ENCODE results near the gene ETFA. TPM values are rescaled to one million over a fixed set of nuclear protein-coding genes. Genes with fewer than 3 reads are reported as not detected.

Gene ETFA
- total RNA-seq, 3 donors from 2014 or later: 172 to 286 (median 213) TPM

DNA sequence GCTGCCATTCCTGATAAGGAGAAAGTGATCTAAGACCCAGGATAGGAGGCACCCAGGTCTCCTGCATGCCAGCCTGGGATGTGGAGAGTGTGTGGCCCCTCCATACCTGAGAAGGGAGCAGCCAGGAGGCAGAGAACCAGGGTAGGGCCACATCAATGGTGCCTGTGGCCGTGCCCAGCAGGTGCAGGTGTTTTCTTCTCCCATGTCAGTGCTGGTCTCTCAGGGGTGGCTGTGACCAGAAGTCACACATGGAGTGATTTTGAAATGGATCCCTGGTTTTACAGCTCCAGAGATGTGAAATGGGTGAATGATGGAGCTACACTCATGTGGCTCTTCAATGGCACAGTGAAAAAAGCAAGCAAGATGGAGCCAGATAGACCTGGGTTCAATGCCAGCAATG lies 22.0 kb upstream of the ETFA start:
- intact Hi-C loops (cut with DNase I, micrococcal nuclease): loop anchor here in 1 of 2 donors (10.0 kb wide), 1 partner anchor 149 kb away; no protein-coding TSS in a partner anchor
- Histone ChIP-seq H3K4me1 (ENCODE audit: low read depth) (peaks cover 25% of the 10 kb centered on the region), H3K4me3 (no peak overlapping the region), H3K9me3 (no peaks in the 10 kb centered on the region), H3K36me3 (ENCODE audit: low read depth) (no peaks in the 10 kb centered on the region)
- no peak for DNase-seq
- TF ChIP-seq, protein P1, sequence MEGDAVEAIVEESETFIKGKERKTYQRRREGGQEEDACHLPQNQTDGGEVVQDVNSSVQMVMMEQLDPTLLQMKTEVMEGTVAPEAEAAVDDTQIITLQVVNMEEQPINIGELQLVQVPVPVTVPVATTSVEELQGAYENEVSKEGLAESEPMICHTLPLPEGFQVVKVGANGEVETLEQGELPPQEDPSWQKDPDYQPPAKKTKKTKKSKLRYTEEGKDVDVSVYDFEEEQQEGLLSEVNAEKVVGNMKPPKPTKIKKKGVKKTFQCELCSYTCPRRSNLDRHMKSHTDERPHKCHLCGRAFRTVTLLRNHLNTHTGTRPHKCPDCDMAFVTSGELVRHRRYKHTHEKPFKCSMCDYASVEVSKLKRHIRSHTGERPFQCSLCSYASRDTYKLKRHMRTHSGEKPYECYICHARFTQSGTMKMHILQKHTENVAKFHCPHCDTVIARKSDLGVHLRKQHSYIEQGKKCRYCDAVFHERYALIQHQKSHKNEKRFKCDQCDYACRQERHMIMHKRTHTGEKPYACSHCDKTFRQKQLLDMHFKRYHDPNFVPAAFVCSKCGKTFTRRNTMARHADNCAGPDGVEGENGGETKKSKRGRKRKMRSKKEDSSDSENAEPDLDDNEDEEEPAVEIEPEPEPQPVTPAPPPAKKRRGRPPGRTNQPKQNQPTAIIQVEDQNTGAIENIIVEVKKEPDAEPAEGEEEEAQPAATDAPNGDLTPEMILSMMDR (IDR thresholded peaks at IDR 0.05): no peak
- no peak for ATAC-seq

DNA sequence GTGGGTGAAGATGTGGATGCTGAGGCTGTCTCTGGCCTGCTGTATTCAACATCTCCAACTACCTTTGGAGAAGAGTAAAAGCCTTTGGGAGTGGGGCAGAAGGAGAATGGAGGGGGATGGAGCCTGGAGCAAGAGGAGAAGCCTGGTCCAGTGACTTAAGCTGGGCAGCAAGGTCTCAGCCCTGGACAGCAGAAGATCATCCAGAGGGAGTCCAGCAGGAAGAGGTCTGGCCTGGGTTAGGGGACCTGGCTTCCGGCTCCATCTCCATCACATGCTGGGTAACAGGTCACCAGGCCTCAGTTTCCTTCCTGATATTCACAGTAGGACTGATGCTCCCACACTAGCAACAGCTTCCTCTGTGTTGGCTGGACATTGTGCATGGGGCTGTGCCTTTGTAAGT lies 21.5 kb upstream of the ETFA start:
- peaks cover 22% of the 10 kb centered on the region for H3K4me1 ChIP-seq (ENCODE audit: low read depth)
- H3K36me3 ChIP-seq (ENCODE audit: low read depth): no peaks in the 10 kb centered on the region
- no peak for ATAC-seq
- TF ChIP-seq, protein P1 (IDR thresholded peaks at IDR 0.05): no peak
- H3K9me3 ChIP-seq: no peaks in the 10 kb centered on the region
- no peak for DNase-seq
- intact Hi-C loops (cut with DNase I, micrococcal nuclease): loop anchor here in 1 of 2 donors (10.0 kb wide), 1 partner anchor 148 kb away; no protein-coding TSS in a partner anchor
- H3K4me3 ChIP-seq: no peak overlapping the region

DNA sequence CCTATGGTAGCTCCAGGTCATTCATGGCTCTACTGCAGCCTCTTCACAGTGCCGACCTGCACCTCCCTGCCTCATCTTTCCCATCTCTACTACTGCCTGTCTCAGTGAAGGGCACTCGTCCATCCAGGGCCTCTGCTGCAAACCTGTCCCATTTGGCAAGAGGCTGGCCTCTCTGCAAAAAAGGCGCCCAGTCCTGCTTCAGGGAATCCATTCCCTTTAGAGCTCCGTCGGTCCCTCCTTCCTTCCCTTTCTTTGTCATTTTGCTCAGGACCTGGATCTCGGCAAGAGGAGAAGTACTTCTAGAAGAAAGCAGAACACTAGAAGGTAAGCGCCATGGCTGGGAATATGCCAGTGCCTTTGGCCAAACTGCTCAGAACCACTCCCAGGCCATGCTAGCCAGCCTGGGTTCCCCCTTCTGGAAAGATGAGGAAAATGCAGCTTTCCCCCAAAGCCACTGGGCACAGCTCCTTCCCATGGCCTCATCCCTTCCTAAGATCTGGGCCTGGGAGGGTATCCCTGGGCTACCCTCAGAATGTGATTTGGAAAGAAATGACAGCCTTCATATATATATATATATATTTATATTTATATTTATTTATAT lies 18.9 kb upstream of the ETFA start:
- intact Hi-C loops (cut with DNase I, micrococcal nuclease): loop anchor here in 1 of 2 donors (10.0 kb wide), 1 partner anchor 145 kb away; no protein-coding TSS in a partner anchor
- peak; percentile 85 for ATAC-seq

DNA sequence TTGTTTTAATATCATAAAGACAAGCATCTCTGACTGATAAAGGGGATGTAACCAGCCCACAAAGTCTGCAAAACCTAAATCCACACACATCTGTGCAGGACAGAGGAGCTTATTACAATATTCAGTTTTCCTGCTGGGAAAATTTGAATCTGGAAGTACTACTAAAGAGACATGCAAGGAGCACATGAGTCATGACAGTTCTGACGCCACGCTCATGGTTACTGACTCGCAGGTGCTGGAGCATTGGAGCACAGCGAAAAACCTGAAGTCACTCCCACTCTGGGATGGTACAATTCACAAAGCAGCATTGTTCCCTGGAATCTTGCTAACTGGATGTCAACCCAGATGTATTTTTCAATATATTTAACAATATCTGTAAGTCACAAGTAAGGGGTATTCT lies 17.7 kb upstream of the ETFA start:
- intact Hi-C loops (cut with DNase I, micrococcal nuclease): loop anchor here in 1 of 2 donors (10.0 kb wide), 1 partner anchor 124 kb away; no protein-coding TSS in a partner anchor
- TF ChIP-seq, protein P1 (IDR thresholded peaks at IDR 0.05): no peak
- no peak overlapping the region for H3K4me3 ChIP-seq
- H3K9me3 ChIP-seq: no peaks in the 10 kb centered on the region
- H3K36me3 ChIP-seq (ENCODE audit: low read depth): no peaks in the 10 kb centered on the region
- no peak for ATAC-seq
- DNase-seq: no peak
- no peaks in the 10 kb centered on the region for H3K4me1 ChIP-seq (ENCODE audit: low read depth)

More for the DNA sequence above, 18.9 kb upstream of the ETFA start:
- Histone ChIP-seq H3K4me1 (ENCODE audit: low read depth) (peaks cover 2% of the 10 kb centered on the region), H3K36me3 (ENCODE audit: low read depth) (no peaks in the 10 kb centered on the region), H3K4me3 (no peak overlapping the region), H3K9me3 (no peaks in the 10 kb centered on the region)
- peak in 2 of 3 donors; percentile 52 to 64 for DNase-seq
- TF ChIP-seq, protein P1 (IDR thresholded peaks at IDR 0.05): peak; percentile 30

DNA sequence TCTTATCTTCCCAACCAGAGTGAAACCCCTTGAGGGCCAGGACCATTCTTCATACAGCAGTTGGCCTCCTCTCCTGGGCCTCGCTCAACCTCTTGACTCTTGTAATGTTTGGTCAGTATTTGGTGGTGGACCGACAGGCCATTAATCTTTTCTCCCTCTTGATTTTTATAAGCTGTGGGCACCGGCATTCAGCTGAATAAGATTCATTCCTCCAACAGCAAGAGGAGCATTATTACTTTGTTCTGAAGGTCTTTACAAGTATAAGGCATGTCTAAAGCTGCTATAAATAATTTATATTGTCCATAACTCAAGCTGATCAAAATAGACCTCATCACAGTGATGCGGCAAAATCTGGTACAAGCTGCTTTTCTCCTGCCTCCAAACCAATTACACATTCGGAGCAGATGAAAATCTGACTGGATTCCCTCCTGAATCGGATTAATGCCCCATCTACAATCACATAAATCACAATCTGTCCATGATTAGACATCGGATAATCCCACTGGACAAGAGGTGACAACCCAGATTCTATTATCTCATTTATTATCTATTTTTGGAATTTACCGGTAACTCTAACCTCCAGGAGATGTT lies 16.9 kb upstream of the ETFA start:
- H3K36me3 ChIP-seq (ENCODE audit: low read depth): no peaks in the 10 kb centered on the region
- no peak for DNase-seq
- no peak for ATAC-seq
- intact Hi-C loops (cut with DNase I, micrococcal nuclease): loop anchor here in 1 of 2 donors (10.0 kb wide), 1 partner anchor 123 kb away; no protein-coding TSS in a partner anchor
- TF ChIP-seq, protein P1 (IDR thresholded peaks at IDR 0.05): no peak
- no peaks in the 10 kb centered on the region for H3K9me3 ChIP-seq
- H3K4me1 ChIP-seq (ENCODE audit: low read depth): no peaks in the 10 kb centered on the region
- no peak overlapping the region for H3K4me3 ChIP-seq

Measured in mucosa of descending colon (tissue), 3 donors.